ENCODE measurements around the gene ENG.
"Not testable (repeated sequence)": the region's sequence is repeated elsewhere in the genome, so short reads cannot be mapped to it uniquely, and the experiment has no call there.

Gene ENG

DNA sequence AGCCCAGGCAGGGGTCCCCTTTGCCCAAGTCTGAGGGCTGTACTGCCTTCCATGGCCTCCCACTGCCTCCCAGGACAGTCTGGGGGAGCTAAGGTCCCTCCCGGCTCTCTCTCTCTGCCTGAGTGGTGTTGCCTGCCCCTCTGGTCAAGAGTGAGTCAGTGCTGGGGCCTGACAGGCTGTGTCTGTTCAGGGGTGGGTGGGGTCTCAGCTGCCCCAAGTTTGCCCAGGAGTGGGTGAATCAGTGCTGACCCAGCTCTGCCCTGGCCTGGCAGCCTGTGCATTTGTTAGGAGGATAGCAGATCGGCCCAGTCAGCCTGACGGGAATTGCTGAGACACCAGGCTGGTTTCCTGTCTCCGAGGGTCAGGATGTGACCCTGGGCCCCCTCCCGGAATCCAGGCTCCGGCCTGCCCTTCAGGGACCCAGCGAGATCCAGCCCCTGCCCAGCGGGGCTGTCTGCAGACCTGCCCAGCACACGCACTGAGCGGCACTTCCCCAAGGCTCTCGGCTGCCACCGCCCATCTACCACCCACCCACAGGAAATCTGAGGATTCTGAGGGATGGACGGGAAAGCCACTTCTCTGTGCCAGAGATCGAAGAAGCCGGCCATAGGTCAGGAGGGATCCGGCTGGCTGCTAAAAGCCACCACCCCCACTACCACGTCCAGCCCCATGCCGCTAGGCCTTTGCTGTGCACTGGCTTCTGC, 15.9 kb downstream of the ENG start:
- no peak for DNase-seq

- DNase-seq, result no peak
Observed at GRCh38 chr9:127837346-127837745, 17.1 kb downstream of the ENG start.

- DNase-seq, result not testable (repeated sequence)
Observed at GRCh38 chr9:127836561-127836960, 17.9 kb downstream of the ENG start.

DNA sequence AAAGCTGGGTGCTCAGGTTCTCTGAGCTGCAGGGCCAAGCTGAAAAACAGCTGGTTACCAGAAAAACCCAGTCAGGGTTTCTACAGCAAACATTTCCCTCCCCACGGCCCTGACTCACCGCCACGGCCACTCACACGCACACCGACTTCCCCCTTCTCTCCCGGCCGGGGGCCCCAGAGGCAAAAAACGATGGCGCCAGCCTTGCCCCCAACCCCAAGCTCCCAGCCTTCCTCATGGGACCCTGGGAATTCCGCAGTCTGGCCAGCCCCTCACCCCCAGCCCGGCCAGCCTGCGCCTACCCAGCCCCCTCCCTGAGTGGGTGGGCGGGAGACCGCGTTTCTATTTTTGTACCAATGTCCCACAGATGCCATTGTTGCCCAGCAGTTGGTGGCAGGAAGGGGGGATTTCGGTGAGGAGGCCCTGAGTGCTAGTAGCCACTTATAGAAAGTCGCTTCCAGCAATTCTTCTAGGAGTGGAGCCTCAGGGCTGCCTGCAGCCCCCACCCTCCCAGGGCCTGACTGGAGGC, 18.4 kb downstream of the ENG start:
- no peak for DNase-seq

- DNase-seq, result no peak
Observed at GRCh38 chr9:127833555-127833954, 20.9 kb downstream of the ENG start.

DNA sequence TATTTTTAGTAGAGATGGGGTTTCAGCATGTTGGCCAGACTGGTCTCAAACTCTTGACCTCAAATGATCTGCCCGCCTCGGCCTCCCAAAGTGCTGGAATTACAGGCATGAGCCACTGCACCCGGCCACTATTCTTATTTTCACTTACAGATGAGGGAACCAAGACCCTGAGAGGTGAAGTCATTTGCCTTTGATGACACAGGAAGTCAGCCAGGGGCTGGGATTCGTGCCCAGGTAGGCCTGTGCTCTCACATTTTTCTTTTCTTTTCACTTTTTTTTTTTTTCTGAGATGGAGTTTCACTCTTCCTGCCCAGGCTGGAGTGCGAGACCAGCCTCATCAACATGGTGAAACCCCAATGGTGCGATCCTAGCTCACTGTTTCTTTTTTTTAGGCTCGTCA, 22.2 kb downstream of the ENG start:
- no peak for DNase-seq

DNA sequence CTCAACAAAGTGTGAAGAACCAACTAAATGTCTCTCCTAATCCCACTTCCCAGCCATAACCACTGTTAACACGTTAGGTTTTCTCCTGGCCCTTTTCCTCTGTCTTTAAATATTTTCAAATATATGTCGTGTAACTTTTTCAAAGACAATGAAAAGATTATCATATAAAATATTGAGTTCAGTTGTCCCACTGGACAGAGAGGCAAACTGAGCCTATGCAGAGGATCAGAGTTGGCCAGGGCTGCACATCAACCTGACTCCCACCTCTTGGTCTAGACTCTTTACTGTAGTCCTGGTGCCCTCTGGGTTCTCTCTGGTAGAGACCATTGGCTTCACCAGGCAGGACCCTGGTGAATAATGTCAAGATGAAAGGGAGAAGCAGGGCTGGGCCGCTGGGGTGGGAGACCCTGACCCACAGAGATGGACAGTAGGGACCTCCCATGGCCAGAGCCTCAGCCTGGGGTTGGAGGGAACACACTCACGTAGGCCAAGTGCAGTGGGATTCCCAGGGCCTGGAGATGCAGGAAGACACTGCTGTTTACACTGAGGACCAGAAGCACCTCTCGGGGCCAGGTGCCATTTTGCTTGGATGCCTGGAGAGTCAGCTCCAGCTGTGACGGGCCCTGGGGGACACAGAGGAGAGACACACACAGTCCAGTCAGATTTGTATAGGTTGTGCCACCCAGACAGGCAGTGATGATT, 25.1 kb downstream of the ENG start:
- no peak for DNase-seq

DNA sequence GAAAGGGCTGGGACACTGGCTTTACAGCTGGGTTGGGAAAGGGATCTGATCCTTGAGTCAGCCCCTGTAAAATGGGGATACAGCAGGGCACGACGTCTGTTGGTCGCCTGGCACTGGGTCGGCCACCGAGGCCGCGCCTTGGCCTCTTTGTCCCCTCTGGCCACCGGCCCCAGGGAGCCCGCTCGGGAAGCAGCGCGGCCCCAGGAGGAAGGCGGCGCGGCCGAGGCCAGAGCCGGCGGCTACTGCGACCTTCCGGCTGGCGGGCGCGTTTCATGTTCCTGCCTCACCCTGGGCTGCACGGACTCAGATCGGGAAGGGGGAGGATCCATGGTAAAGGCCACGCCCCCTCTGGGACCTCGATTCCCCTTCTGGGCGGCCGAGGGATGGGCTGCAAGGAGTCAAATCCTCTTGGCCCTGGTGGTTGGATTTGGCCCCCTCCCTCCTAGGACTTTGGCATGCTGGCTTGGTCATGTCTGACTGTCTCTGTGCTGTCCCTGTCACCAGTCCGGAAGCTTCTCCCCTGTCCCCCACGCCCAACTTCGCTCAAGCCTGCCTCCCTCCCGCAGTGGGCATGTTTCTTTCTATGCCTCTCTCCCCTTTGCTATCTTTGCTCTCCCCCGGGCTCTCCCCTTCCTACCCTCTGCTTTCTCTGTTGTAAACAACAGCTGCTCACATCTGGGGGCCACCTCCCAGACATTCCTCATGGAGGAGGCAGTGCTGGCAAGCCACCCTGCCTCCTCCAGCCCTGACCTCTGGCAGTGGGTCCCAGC, 26.0 kb downstream of the ENG start:
- no peak for DNase-seq

DNA sequence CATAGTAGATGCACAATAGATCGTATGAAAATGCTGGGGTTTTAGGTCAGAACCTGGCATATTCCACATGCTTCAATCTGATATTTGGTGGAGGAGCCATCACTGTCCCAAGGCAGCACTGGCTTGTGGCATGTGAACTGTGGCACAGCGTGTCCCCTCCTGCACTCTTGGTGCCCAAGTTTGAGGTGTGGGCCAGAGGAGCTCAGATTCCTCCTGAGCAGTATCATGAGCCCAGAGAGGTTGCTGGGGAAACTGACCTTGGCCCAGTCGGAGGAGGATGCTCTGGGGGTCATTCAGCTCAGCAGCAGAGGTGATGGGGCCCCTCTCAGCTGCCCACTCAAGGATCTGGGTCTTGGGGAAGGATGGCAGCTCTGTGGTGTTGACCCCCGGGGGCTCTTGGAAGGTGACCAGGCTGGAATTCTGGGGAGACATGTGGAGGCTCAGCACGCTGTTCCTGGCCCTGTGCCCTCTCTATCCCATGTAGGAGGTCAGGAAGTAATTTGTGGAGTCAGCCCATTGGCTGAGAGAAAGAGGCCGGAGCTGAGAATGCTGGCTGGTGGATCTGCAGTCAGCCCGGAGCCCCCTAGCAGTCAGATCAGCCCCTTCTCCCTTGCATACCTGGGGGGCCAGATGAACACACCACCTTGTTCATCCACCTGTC, 28.1 kb downstream of the ENG start:
- DNase-seq, result no peak

DNA sequence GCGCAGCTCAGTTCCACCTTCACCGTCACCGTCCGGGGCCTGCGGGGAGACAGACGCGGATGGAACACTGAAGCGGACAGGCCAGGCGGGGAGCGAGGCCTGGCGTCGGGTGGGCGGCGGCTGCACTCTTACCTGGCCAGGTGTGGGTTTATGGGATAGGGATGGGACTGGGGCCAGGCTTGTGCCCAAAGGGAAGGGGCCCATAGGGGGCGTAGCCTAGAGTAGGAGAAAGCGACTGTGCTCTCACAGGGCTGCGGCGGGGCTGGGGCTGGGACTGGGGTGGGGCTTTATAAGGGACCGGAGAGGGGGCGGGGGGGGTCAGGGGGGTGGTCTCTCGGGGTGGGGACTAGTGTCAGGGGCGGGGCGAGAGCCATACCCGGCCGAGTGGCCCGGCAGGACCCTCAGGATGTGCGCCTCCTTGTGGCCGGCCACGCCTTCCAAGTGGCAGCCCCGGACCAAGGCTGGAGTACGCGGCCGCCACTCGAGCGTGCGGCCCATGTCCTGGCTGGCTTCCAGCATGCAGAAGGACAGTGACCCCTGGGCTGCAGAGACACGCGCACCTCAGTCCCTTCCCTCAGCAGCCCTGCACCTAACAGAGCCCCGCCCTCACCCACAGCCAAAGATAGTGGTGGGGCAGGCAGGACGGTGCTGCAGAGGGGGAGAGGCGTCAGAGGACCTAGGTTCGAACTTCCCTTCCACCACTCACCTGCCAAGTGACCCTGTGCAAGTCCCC, 29.0 kb downstream of the ENG start:
- DNase-seq, result no peak

DNA sequence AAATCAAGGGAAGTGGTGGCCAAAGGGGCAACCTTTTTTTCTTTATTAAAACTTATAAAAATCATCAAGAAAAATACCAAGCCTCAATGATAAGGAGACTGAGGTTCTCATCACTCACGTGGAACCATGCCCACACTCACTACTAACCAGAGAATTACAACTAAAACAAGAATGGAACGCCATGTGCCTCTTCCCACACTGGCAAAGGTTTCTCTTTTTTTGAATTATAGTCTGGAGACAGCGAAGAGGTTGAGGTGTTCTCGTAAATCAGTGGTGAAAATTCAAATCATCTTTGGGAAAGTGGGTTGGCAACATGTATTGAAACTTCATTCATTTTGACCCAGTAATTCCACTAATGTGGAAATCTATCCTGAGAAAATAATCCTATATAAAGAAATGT, 32.4 kb downstream of the ENG start:
- DNase-seq, result no peak

DNA sequence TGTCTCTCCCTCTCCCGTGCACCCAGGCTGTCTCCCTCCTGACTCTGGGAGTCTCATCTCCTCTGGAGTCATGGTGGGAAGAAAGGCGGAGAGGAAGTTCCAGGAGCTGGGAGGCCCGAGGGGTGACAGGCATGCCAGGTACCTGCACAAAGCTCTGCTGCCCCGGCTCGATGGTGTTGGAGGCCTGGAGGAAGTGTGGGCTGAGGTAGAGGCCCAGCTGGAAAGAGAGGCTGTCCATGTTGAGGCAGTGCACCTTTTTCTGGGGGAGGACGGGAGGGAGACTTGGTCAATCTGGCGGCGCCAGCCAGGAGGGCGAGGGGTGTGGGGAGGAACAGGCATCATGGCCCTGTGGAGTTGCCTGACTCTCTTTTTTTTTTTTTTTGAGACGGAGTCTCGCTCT, 35.9 kb downstream of the ENG start:
- no peak for DNase-seq

- DNase-seq, result no peak
Observed at GRCh38 chr9:127817881-127818434, 36.5 kb downstream of the ENG start.

GRCh38 chr9:127816728-127817127, 37.7 kb downstream of the ENG start:
- DNase-seq, result no peak

- DNase-seq, result no peak
Observed at GRCh38 chr9:127816362-127816725, 38.1 kb downstream of the ENG start.

- no peak for DNase-seq
Observed at GRCh38 chr9:127815512-127816361, 38.7 kb downstream of the ENG start.

GRCh38 chr9:127814619-127815511, 39.6 kb downstream of the ENG start:
- DNase-seq, result no peak

DNA sequence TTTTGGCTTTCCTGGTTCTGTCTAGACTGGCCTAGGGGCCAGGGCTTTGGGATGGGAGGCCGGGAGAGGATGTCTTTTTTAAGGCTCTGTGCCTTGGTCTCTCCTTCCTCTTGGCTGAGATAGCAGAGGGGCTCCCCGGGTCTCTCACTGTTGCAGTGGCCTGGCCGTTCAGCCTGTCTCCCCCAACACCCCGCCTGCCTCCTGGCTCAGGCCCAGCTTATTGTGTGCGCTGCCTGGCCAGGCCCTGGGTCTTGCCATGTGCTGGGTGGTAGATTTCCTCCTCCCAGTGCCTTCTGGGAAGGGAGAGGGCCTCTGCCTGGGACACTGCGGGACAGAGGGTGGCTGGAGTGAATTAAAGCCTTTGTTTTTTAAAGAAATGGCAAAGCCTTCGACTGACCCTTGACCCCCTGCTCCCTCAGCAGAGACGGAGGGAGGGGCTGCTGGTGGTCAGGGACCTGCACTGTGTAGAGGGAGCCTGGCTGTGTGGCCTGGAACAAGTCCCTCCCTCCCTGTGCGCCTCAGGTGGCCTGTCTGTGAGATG, 40.7 kb downstream of the ENG start:
- no peak for DNase-seq

DNA sequence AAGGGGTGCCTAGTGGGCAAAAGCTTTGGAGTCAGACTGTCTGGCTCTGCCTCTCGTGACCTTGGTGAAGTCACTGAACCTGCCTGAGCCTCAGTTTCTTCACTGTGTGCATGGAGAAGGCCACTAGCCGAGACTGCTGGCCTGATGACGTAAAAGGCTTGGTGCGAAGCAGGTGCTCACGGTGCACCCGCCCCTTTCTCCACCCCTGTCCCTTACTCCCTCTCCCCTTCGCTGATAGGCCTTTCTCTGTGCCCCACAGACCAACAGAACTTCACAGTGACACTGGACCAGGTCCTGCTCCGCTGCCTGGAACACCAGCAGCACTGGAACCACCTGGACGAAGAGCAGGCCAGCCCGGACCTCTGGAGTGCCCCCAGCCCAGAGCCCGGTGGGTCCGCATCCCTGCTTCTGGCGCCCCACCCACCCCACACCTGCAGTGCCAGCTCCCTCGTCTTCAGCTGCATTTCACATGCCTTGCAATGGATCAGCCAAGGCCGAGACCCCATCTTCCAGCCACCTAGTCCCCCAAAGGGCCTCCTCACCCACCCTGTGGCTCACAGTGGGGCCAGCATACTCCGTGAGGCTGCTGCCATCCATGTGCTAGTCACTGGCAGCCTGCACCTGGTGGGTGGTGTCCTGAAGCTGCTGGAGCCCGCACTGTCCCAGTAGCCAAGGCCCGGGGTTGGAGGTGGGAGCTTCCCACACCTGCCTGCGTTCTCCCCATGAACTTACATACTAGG, 41.4 kb downstream of the ENG start:
- no peak for DNase-seq

All from activated naive CD4-positive, alpha-beta T cell treated with Interleukin-2 at 50 U/mL for 16 hours (primary cell).